AG09319 (cell line): Measurements from ENCODE around the gene LRRK1.

Experiments used
- DNase-seq: peaks from one replicate; pipeline ENCODE4 v3.0.0-alpha.2; 2010; ENCODE audit warnings: low read depth; ENCODE audit errors: extremely low read depth
- TF ChIP-seq, protein P1 (sequence below): IDR thresholded peaks from 2 replicates; pipeline ENCODE4 v1.5.1; 2011; ENCODE audit warnings: low read depth, mild to moderate bottlenecking, inconsistent platforms, low read length, moderate library complexity

LRRK1 gene

DNA sequence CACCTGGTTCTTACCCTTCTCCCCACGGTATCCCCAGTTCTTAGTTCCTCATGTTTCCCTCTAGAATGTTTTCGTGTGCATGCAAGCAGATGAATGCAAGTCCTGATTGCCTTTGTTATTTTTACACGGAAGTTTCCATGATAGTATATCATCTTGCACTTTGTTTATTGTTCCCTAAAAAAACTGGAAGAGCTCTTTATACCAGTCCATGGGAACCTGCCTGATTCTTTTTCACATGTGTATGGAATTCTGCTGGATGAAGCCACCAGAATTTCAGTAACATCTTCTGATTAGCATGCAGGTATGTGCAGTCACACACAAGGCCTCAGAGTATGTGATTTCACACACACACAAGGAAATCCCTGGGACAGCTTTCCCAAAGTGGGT, 16.0 kb upstream of the LRRK1 start:
- DNase-seq = no peak
- TF ChIP-seq, protein P1, sequence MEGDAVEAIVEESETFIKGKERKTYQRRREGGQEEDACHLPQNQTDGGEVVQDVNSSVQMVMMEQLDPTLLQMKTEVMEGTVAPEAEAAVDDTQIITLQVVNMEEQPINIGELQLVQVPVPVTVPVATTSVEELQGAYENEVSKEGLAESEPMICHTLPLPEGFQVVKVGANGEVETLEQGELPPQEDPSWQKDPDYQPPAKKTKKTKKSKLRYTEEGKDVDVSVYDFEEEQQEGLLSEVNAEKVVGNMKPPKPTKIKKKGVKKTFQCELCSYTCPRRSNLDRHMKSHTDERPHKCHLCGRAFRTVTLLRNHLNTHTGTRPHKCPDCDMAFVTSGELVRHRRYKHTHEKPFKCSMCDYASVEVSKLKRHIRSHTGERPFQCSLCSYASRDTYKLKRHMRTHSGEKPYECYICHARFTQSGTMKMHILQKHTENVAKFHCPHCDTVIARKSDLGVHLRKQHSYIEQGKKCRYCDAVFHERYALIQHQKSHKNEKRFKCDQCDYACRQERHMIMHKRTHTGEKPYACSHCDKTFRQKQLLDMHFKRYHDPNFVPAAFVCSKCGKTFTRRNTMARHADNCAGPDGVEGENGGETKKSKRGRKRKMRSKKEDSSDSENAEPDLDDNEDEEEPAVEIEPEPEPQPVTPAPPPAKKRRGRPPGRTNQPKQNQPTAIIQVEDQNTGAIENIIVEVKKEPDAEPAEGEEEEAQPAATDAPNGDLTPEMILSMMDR = no peak

DNA sequence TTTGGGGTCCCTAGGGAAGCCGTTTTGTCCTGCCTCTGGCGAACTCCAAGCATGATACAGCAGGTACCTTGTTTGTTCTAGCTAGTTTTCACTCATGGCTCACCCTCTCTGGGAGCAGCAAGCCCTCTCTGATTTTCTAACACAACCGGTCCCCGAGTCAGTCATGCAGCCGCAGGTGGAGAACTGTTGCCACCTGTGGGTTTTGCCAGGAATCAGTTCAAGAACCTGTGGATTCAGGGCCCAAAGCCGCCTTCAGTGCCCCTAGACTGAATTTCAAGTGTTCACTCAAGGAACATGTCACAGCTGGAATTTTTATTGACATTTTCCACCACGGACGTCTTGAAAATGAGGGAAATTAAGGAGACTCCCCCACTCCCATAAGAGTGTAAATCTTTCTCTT, 13.3 kb upstream of the LRRK1 start:
- DNase-seq = no peak
- TF ChIP-seq, protein P1 = no peak

DNA sequence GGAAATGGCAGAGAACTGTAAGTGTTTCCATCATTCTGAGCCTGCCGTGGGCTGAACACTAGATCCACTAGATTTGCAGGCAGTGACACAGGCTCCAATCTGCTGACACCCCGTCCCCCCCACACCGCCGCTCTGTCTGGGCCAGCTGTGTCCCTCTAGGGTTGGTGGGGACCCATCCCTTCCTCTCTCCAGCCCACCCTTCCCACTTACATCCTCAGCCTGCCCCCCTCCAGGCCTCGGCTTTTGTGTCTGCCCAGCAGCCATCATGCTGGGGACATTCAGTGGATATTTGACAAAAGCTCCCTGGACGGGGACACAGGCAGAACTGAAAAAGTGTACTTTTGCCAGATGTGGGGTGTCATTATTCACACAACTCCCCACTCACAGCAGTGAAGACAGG, 10.7 kb upstream of the LRRK1 start:
- DNase-seq = no peak
- TF ChIP-seq, protein P1 = no peak

DNA sequence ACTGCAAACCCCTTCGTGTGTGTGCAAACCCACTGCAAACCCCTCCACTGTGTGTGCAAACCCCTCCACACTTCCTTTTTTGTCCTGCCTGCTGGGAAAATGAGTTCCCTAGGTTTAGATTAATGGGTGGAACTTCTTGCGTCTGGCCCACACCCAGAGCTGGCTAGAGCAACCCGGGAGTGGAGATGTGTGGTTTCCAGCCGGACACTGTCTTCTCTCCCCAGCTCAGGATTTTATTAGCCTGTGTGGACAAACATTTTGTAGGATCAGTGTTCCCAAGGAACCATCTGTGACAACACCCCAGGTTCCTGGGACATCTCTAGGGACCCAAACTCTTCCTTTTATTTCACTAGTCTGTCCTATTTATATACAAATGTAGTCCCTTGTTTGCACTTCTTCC, 9.6 kb upstream of the LRRK1 start:
- DNase-seq = no peak
- TF ChIP-seq, protein P1 = no peak

DNA sequence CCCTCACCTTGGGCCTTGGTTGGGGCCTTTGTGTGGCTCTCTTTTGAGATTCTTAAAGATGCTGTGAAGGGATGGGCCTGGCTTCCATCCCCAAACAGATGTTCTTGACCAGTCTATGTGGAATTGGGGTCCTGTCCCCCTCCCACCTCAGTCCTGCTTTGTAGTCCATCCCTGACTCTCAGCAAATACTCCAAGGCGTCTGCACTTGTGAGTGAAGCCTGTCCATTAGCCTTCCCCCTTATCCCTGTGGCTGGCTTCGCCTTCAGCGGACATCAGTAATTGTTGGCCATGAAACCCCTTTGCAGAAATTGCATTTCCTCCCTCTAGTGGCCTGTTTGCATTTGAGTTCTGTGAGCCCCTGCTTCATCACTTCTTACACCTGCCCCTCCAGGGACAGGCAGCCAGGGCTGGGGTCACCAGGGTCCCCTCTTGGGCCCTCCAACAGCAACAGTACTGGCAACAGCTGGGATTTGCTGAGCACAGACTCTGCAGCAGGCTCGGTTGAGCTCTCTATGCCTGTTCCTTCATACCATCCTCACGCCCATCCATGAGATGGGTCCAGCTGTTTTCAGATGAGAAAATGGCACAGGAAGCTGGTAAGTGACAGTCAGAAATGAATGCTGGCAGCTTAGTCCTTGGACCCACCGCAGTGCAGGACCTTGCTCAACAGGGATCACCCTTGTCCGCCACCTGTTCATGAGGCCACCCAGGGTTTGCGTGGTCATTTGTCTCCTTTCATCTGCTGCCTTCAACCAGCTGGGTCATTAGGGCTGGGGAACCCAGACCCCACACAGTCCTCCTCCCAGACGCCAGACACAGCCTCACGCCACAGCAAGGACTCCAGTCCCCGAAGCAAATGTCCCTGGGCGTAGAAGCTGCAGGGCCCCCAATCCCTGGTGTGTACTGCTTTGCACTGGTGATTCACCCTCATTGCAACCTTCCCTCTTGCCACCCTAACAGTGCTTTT, 8.9 kb upstream of the LRRK1 start:
- TF ChIP-seq, protein P1 = peak; percentile 17
- no peak for DNase-seq

DNA sequence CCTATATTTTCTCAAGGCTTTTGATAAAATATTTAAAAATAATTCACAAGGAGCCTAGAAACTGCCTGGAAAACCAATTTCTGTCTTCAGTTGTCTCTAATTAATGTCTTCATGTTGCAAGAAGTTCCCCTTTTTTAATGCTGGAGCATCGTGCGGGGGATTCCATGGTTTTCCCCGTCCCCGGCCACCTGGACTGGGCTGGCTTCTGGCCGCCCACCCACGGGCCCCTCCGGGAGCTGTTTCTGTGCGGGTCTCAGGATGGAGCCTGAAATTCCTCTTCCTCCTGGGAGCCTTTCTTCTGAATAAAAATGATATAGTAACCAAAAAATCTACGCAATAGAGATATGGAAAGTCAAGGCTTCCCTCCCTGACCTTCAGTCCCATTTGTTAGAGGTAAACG, 8.1 kb upstream of the LRRK1 start:
- DNase-seq = no peak
- TF ChIP-seq, protein P1 = no peak

DNA sequence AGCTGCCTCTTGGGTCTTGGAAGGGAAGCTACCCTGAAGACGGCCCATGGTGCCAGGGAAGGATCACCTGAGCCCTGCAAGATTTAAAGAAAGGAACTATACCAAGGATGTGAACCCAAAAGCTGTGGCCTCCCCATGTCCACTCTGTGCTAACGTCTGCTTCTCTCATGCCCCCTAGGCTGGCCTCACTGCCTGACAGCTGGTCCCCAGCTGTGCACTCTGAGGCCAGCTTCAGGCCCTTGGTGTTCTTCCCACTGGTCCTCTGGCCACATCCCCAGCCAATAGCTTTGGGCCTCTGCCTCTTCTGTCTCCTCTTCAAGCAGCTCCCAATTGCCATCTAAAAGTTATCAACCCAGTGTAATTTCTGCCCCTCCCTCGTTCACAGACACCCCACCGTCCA, 5.2 kb upstream of the LRRK1 start:
- no peak for DNase-seq
- TF ChIP-seq, protein P1 = no peak
